ENCODE results near the gene CCSER1. TPM values are rescaled to one million over a fixed set of nuclear protein-coding genes. Genes with fewer than 3 reads are reported as not detected.

The CCSER1 gene
- total and polyA plus RNA-seq, 2 of the 8 experiments (the other 6 are each of a cell fraction or from before 2014, with no cell fraction given) = 0.26 to 0.84 TPM

GRCh38 chr4:90290345-90290744, 163.2 kb downstream of the CCSER1 start:
- Histone ChIP-seq H3K79me2 (ENCODE audit: control insufficient read depth in 1 of 2, insufficient read depth in 2 of 2, low read length in 2 of 2) (no peaks in the 10 kb centered on the region), H3K56ac (replicated peaks; ENCODE audit: insufficient read length, low read depth, low read length) (no peak overlapping the region), H2AK5ac (ENCODE audit: low read depth, low read length) (no peak overlapping the region), H3K4ac (replicated peaks; ENCODE audit: insufficient read length, low read depth, low read length) (no peak overlapping the region), H3K9me3 (ENCODE audit: insufficient read depth in 2 of 2, low read depth in 1 of 2, low read length in 1 of 2) (no peaks in the 10 kb centered on the region), H4K91ac (replicated peaks; ENCODE audit: insufficient read length, low read length) (no peak overlapping the region), H3K27ac (ENCODE audit: low read depth, low read length) (no peak overlapping the region), H2BK20ac (ENCODE audit: low read length) (no peak overlapping the region), H3K23me2 (ENCODE audit: low read depth, low read length) (no peaks in the 10 kb centered on the region), H3K23ac (ENCODE audit: insufficient read length) (no peak overlapping the region), H2BK12ac (ENCODE audit: low read depth, low read length) (no peak overlapping the region), H4K20me1 (replicated peaks in 1 of 2; ENCODE audit: control insufficient read depth in 1 of 2, insufficient read depth in 2 of 2, low read length in 2 of 2) (no peaks in the 10 kb centered on the region), H2BK15ac (ENCODE audit: low read length) (no peak overlapping the region), H3K27me3 (replicated peaks in 1 of 4; ENCODE audit: control insufficient read depth in 3 of 4, extremely low read depth in 1 of 4, insufficient read depth in 3 of 4, low read length in 3 of 4) (no peaks in the 10 kb centered on the region), H3K18ac (ENCODE audit: extremely low read depth, low read length) (no peak overlapping the region), H3K36me3 (ENCODE audit: control insufficient read depth in 2 of 4, insufficient read depth in 4 of 4, low read length in 3 of 4) (no peaks in the 10 kb centered on the region), H3K79me1 (ENCODE audit: low read depth, low read length) (no peaks in the 10 kb centered on the region), H3K14ac (ENCODE audit: insufficient read length) (no peak overlapping the region), H4K5ac (ENCODE audit: insufficient read length, low read depth, low read length) (no peak overlapping the region), H2BK5ac (ENCODE audit: low read depth, low read length) (no peak overlapping the region), H3K4me2 (ENCODE audit: insufficient read depth in 1 of 2, low read depth in 2 of 2, low read length in 2 of 2) (no peak overlapping the region), H2BK120ac (replicated peaks; ENCODE audit: low read depth, low read length) (no peak overlapping the region), H4K8ac (ENCODE audit: extremely low read depth, insufficient read depth, low read length) (no peak overlapping the region), H2AFZ (ENCODE audit: low read length) (no peak overlapping the region), H3K4me1 (replicated peaks in 1 of 4; ENCODE audit: control insufficient read depth in 3 of 4, insufficient read depth in 4 of 4, low read length in 3 of 4) (no peaks in the 10 kb centered on the region), H3K4me3 (ENCODE audit: extremely low read depth in 1 of 4, insufficient read depth in 2 of 4, low read depth in 3 of 4, low read length in 4 of 4) (no peak overlapping the region), H3K9ac (replicated peaks in 1 of 4; ENCODE audit: extremely low read depth in 1 of 4, low read depth in 3 of 4, low read length in 3 of 4) (no peak overlapping the region)
- 81% methylated on average over 4 of the region's 4 CpGs; no CpG with 5 or more reads in 1 of the 2 experiments for WGBS, 2 experiments (ENCODE audit: extremely low coverage in 1 of 2, insufficient coverage in 1 of 2, insufficient read length in 1 of 2, insufficient replicate concordance in 2 of 2, low coverage in 1 of 2, low lambda C conversion rate in 2 of 2, missing lambda C conversion rate in 1 of 2)
- ChIA-PET POLR2A (ENCODE audit: partially characterized antibody) (no interaction called here), CTCF (ENCODE audit: partially characterized antibody) (interaction anchor here (1.6 kb wide), 1 partner anchor 260 kb away, joined by 5 read pairs; no protein-coding TSS in a partner anchor)
- FAIRE-seq (no peak), DNase-seq (ENCODE audit: low read depth in 1 of 2, low spot score in 2 of 2) (no peak)
- no peak for TF ChIP-seq RAD21 (IDR thresholded peaks at IDR 0.05 in 1 of 2, conservative IDR thresholded peaks at IDR 0.05 in 1 of 2; ENCODE audit: low read depth in 2 of 2, low read length in 2 of 2)
- TF ChIP-seq SAP30 (IDR thresholded peaks at IDR 0.05; ENCODE audit: insufficient read depth, insufficient replicate concordance, low read length) = no peak
- no peak for TF ChIP-seq KDM5A (IDR thresholded peaks at IDR 0.05; ENCODE audit: low read length)
- TF ChIP-seq KDM1A (IDR thresholded peaks at IDR 0.05; ENCODE audit: borderline replicate concordance, low read length) = no peak
- no peak for TF ChIP-seq SUZ12 (IDR thresholded peaks at IDR 0.05; ENCODE audit: low read length)
- no peak for TF ChIP-seq PHF8 (conservative IDR thresholded peaks at IDR 0.05; ENCODE audit: low read depth, low read length)
- no peak for TF ChIP-seq BCL11A (IDR thresholded peaks at IDR 0.05; ENCODE audit: low read depth in 2 of 2, low read length in 2 of 2)
- TF ChIP-seq SP1 (IDR thresholded peaks at IDR 0.05; ENCODE audit: low read depth, low read length) = no peak
- TF ChIP-seq TCF12 (IDR thresholded peaks at IDR 0.05; ENCODE audit: low read depth, low read length) = no peak
- no peak for TF ChIP-seq EZH2 (IDR thresholded peaks at IDR 0.05; ENCODE audit: low read depth, low read length, severe bottlenecking)
- no peak for TF ChIP-seq TEAD4 (IDR thresholded peaks at IDR 0.05; ENCODE audit: low read depth, low read length)
- no peak for TF ChIP-seq KDM4A (IDR thresholded peaks at IDR 0.05; ENCODE audit: low read depth, low read length, severe bottlenecking)
- no peak for TF ChIP-seq POU5F1 (IDR thresholded peaks at IDR 0.05; ENCODE audit: low read depth, low read length)
- no peak for TF ChIP-seq POLR2A (IDR thresholded peaks at IDR 0.05; ENCODE audit: control extremely low read depth in 1 of 2, low read depth in 2 of 2, low read length in 2 of 2)
- TF ChIP-seq BACH1 (IDR thresholded peaks at IDR 0.05; ENCODE audit: low read length) = no peak
- TF ChIP-seq GTF2F1 (IDR thresholded peaks at IDR 0.05; ENCODE audit: borderline replicate concordance, low read depth, low read length) = no peak
